AG09319 (cell line): ENCODE results near the gene ADCY2.

Experiments used
- DNase-seq: peaks from one replicate; pipeline ENCODE4 v3.0.0-alpha.2; 2010; ENCODE audit warnings: low read depth; ENCODE audit errors: extremely low read depth
- TF ChIP-seq, protein P1 (sequence below): IDR thresholded peaks from 2 replicates; pipeline ENCODE4 v1.5.1; 2011; ENCODE audit warnings: low read depth, mild to moderate bottlenecking, inconsistent platforms, low read length, moderate library complexity

Gene ADCY2

DNA sequence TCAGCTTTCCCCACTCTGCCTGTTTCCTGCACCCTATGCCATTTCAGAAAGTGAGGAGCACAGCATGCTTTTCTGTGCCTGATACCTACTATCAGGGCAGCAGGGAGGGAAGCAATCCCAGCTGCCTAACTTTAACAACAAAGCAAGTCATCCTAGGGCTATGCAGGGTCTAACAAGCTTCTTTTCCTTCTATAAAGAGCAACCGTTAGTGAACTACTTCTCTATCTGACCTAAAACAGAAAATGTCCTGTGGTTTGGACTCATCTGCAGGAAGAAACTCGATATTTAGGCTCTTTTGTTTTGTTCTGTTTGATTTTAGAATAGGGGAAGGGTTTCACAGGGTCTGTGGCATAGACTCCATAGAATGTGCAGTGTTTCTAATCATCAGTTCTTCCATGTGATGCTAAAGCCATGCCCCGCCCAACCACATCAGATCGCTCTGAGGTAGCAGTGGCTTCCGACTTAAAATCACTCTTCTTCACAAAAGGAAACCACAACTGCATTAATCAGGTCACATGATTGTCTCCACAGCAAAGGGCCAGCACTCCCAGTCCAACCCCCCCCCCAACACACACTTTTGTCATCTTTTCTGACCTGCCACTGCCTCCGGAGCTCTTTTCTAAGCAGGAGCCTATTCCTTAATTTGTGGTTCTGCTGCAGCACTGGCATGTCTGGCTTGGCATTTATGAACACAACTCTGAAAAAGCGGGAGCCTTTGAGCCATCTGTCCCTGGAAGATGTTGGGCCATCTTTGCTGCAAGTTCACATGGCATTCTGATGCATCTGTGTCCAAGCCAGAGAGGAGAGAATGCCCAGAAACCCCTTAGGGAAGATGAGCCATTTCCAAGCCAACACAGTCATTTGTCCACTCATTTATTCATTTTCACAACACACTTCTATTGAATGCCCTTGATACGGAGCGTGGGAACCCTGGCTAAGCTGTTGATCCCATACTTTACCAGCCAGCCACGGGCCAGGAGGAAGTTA is 383.4 kb downstream of the ADCY2 start:
- DNase-seq: no peak
- TF ChIP-seq, protein P1, sequence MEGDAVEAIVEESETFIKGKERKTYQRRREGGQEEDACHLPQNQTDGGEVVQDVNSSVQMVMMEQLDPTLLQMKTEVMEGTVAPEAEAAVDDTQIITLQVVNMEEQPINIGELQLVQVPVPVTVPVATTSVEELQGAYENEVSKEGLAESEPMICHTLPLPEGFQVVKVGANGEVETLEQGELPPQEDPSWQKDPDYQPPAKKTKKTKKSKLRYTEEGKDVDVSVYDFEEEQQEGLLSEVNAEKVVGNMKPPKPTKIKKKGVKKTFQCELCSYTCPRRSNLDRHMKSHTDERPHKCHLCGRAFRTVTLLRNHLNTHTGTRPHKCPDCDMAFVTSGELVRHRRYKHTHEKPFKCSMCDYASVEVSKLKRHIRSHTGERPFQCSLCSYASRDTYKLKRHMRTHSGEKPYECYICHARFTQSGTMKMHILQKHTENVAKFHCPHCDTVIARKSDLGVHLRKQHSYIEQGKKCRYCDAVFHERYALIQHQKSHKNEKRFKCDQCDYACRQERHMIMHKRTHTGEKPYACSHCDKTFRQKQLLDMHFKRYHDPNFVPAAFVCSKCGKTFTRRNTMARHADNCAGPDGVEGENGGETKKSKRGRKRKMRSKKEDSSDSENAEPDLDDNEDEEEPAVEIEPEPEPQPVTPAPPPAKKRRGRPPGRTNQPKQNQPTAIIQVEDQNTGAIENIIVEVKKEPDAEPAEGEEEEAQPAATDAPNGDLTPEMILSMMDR: no peak

- no peak for DNase-seq
- TF ChIP-seq, protein P1: no peak
Measured at GRCh38 chr5:7781899-7782298, 386.0 kb downstream of the ADCY2 start.

- DNase-seq: no peak
- TF ChIP-seq, protein P1: no peak
Measured at GRCh38 chr5:7784683-7785380, 388.9 kb downstream of the ADCY2 start.

GRCh38 chr5:7787770-7788169 is 391.8 kb downstream of the ADCY2 start:
- no peak for DNase-seq
- TF ChIP-seq, protein P1: no peak

DNA sequence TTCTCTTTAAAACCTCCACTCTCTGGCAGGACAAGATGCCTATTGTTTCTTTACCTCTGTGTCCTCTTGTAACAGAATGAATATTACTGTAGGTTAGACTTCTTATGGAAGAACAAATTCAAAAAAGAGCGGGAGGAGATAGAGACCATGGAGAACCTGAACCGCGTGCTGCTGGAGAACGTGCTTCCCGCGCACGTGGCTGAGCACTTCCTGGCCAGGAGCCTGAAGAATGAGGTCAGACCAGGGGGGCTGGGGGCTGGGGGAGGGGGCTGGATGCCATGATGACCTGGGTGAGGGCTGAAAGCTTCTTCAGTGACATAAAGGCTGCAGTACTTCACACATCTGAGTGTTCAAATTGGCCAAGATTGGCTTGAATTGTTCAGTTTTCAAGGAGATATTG is 393.6 kb downstream of the ADCY2 start:
- TF ChIP-seq, protein P1: no peak
- DNase-seq: no peak

- DNase-seq: no peak
- TF ChIP-seq, protein P1: no peak
Measured at GRCh38 chr5:7793895-7794294, 398.0 kb downstream of the ADCY2 start.

DNA sequence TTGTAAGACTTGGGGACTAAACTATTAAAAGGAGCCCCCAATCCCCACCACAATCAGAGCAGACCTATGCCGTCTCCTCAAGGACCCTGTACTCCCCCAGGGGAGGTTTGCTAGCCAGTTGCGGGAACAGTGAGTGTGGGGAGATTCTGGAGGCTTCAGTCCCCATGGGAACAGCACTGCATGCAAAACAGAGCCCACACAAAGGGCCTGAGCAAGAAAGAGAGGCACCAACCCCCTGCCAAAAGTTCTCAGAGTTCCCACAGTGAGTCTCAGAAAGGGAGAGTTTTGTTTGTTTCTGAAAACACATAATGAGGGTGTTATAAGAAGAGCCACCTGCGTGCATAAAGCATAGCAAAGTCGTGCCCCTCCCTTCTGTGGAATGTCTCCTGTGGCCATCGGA is 398.4 kb downstream of the ADCY2 start:
- no peak for DNase-seq
- TF ChIP-seq, protein P1: no peak
